Loucy (cell line): Measurements from ENCODE around the gene NPRL2.
A peak's percentile ranks its signal among the peaks of the same experiment; 100 is the strongest.

ENCODE experiments used
- H2AFZ ChIP-seq: fragments of 200-600 bp; sonication (generic); 2 replicates; pipeline ENCODE4 v1.6.0; 2016; ENCODE audit warnings: antibody characterized with exemption, mild to moderate bottlenecking, low read length, moderate library complexity
- H3F3A ChIP-seq: fragments of 200-600 bp; 2 replicates; pipeline ENCODE4 v1.6.0; 2016; ENCODE audit warnings: antibody characterized with exemption, low read depth, mild to moderate bottlenecking
- H3K27me3 ChIP-seq: fragments of 200-600 bp; sonication (generic); 2 replicates; pipeline ENCODE4 v1.6.1; 2014; ENCODE audit warnings: low read length, mild to moderate bottlenecking; ENCODE audit not compliant: insufficient read depth, poor library complexity, severe bottlenecking
- H3K36me3 ChIP-seq: fragments of 200-600 bp; sonication (generic); 2 replicates; pipeline ENCODE4 v1.6.1; 2016; ENCODE audit warnings: low read length; ENCODE audit not compliant: insufficient read depth
- H3K4me1 ChIP-seq: fragments of 200-600 bp; sonication (generic); 2 replicates; pipeline ENCODE4 v1.5.1; 2014; ENCODE audit warnings: low read length, mild to moderate bottlenecking; ENCODE audit not compliant: insufficient read depth, poor library complexity, severe bottlenecking
- H3K4me2 ChIP-seq: fragments of 200-600 bp; sonication (generic); 2 replicates; pipeline ENCODE4 v1.6.0; 2014; ENCODE audit warnings: antibody characterized with exemption, low read length, low read depth, mild to moderate bottlenecking; ENCODE audit not compliant: poor library complexity, severe bottlenecking
- H3K4me3 ChIP-seq: fragments of 200-600 bp; sonication (generic); 2 replicates; pipeline ENCODE4 v1.5.1; 2014; ENCODE audit warnings: low read length, mild to moderate bottlenecking, mixed read lengths; ENCODE audit not compliant: poor library complexity, severe bottlenecking
- H3K79me2 ChIP-seq: fragments of 200-600 bp; sonication (generic); 2 replicates; pipeline ENCODE4 v1.6.1; 2014; ENCODE audit warnings: low read length; ENCODE audit not compliant: insufficient read depth
- H3K9ac ChIP-seq: fragments of 200-600 bp; sonication (generic); 2 replicates; pipeline ENCODE4 v1.6.0; 2014; ENCODE audit warnings: mild to moderate bottlenecking, low read depth, low read length, moderate library complexity; ENCODE audit not compliant: poor library complexity, severe bottlenecking
- H3K9me2 ChIP-seq: fragments of 200-600 bp; sonication (generic); replicated peaks from 2 replicates; pipeline ENCODE4 v1.6.1; 2016; ENCODE audit warnings: low read depth, low read length, mixed read lengths
- H3K9me3 ChIP-seq: fragments of 200-600 bp; sonication (generic); 2 replicates; pipeline ENCODE4 v1.6.1; 2014; ENCODE audit warnings: mild to moderate bottlenecking, antibody characterized with exemption, low read length, low read depth; ENCODE audit not compliant: insufficient read depth
- H4K20me1 ChIP-seq: fragments of 200-600 bp; sonication (generic); 2 replicates; pipeline ENCODE4 v1.6.0; 2014; ENCODE audit warnings: antibody characterized with exemption, low read length, mild to moderate bottlenecking; ENCODE audit not compliant: insufficient read depth, poor library complexity, severe bottlenecking
- EZH2phosphoT487 ChIP-seq: fragments of 200-600 bp; IDR thresholded peaks from 2 replicates; pipeline ENCODE4 v1.6.1; 2018; ENCODE audit warnings: antibody characterized with exemption, mild to moderate bottlenecking, moderate library complexity, borderline replicate concordance
- TF ChIP-seq, protein P1 (sequence below): fragments of 200-600 bp; sonication (generic); conservative IDR thresholded peaks from 2 replicates; pipeline ENCODE4 v1.5.1; 2014; ENCODE audit warnings: mild to moderate bottlenecking, antibody characterized with exemption, low read length

Gene NPRL2

DNA sequence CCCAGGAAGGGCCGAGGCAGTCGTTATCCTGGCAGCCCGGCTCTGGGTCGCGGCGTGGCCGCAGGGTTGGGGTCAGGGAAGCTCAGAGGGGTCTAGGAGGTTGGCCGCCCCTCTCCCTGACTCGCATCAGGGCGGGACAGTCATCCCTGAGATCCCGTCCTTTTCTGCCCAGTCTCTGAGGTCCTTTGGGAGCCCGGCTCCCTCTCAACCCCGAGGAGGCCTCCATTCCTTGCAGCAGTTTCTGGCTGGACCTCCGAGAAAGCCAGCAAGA lies 28.5 kb downstream of the NPRL2 start:
- no peak overlapping the region for H3K9ac ChIP-seq
- H3K36me3 ChIP-seq = no peaks in the 10 kb centered on the region
- H3F3A ChIP-seq = no peaks in the 10 kb centered on the region
- no peaks in the 10 kb centered on the region for H3K27me3 ChIP-seq
- H4K20me1 ChIP-seq = peaks cover 16% of the 10 kb centered on the region
- peaks cover 38% of the 10 kb centered on the region for H3K79me2 ChIP-seq
- peak overlapping the region; percentile 78 for H3K4me3 ChIP-seq
- H3K4me1 ChIP-seq = peaks cover 38% of the 10 kb centered on the region
- peak overlapping the region; percentile 95 for H3K4me2 ChIP-seq
- no peaks in the 10 kb centered on the region for H3K9me3 ChIP-seq
- TF ChIP-seq, protein P1, sequence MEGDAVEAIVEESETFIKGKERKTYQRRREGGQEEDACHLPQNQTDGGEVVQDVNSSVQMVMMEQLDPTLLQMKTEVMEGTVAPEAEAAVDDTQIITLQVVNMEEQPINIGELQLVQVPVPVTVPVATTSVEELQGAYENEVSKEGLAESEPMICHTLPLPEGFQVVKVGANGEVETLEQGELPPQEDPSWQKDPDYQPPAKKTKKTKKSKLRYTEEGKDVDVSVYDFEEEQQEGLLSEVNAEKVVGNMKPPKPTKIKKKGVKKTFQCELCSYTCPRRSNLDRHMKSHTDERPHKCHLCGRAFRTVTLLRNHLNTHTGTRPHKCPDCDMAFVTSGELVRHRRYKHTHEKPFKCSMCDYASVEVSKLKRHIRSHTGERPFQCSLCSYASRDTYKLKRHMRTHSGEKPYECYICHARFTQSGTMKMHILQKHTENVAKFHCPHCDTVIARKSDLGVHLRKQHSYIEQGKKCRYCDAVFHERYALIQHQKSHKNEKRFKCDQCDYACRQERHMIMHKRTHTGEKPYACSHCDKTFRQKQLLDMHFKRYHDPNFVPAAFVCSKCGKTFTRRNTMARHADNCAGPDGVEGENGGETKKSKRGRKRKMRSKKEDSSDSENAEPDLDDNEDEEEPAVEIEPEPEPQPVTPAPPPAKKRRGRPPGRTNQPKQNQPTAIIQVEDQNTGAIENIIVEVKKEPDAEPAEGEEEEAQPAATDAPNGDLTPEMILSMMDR = no peak
- TF ChIP-seq EZH2phosphoT487 = no peak
- H2AFZ ChIP-seq = 0 out of 2 replicates have a peak overlapping the region, but pooled peaks have one; percentile 98
- no peaks in the 10 kb centered on the region for H3K9me2 ChIP-seq

DNA sequence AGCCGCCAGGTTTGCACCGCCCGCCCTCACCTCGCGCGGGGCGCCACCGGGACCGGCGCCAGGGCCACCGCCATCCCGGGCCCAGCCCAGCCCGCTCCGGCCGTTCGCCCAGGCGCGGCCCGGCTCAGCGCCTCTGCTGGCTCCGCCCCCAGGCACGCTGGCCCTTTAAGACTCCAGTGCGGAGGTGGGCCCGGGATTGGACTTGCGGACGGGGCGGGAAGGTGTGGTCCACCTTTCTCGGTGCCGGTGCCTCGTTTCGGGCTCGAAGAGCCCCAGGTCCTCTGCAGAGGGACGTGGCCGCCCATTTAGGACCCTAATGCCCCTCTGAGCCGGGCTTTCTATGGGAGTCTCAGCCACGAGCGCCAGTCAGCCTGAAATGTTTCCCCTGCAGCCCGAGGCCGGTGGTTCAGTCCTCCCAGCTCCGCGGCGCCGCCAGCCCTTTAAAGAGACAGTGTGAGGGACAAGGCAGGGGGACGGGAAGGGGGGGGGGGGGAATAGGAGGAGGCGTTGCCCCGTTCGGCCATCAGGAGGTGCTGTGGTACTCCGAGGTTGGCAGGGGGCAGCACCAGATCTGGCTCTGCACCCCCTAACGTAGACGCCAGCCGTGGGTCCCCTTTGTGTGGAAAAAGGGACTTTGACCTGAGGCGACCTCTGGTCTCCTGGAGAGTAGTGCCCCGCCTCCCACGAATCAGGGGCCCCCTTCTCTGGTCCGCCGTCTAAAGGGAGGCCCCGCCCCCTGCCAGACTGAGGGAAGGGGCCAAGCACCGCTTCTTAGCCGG lies 29.1 kb downstream of the NPRL2 start:
- no peaks in the 10 kb centered on the region for H3K27me3 ChIP-seq
- peaks cover 38% of the 10 kb centered on the region for H3K4me1 ChIP-seq
- peak overlapping the region; percentile 78 for H3K4me3 ChIP-seq
- peaks cover 15% of the 10 kb centered on the region for H4K20me1 ChIP-seq
- no peaks in the 10 kb centered on the region for H3K9me3 ChIP-seq
- H3K36me3 ChIP-seq = no peaks in the 10 kb centered on the region
- no peaks in the 10 kb centered on the region for H3F3A ChIP-seq
- peak overlapping the region; percentile 77 for H3K9ac ChIP-seq
- no peak for TF ChIP-seq EZH2phosphoT487
- TF ChIP-seq, protein P1 = peak; percentile 58
- peak overlapping the region; percentile 95 for H3K4me2 ChIP-seq
- peak overlapping the region; percentile 98 for H2AFZ ChIP-seq
- H3K79me2 ChIP-seq = peaks cover 33% of the 10 kb centered on the region
- H3K9me2 ChIP-seq = no peaks in the 10 kb centered on the region

DNA sequence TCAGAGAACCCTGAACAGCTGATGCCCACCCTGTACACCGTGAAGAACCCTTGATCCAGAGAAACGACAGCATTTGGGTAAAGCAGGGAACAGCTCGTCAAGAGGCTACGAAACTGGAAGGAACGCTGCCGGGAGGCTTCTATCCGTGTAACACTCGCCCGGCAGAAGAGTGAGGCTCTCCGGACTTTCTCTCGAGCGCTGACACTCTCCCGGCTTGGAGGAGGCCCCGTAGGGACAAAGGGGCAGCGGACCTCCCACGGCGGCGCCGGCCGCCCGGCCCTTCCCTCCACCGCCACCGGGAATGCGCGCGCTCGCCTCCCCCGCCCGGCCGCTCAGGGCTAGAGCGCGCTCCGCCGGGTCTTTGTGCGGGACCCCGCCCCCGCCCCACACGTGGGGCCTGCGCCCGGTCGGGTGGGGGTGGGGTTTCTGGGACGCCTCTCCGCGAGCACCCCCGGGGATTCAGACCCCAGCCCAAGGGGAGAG lies 29.7 kb downstream of the NPRL2 start:
- peak overlapping the region; percentile 95 for H3K4me2 ChIP-seq
- no peaks in the 10 kb centered on the region for H3K36me3 ChIP-seq
- no peak for TF ChIP-seq EZH2phosphoT487
- peak overlapping the region; percentile 98 for H2AFZ ChIP-seq
- H3K9ac ChIP-seq = peak overlapping the region; percentile 77
- no peaks in the 10 kb centered on the region for H3F3A ChIP-seq
- no peaks in the 10 kb centered on the region for H3K9me3 ChIP-seq
- peaks cover 15% of the 10 kb centered on the region for H4K20me1 ChIP-seq
- peak overlapping the region; percentile 78 for H3K4me3 ChIP-seq
- H3K4me1 ChIP-seq = peaks cover 39% of the 10 kb centered on the region
- H3K27me3 ChIP-seq = no peaks in the 10 kb centered on the region
- no peaks in the 10 kb centered on the region for H3K9me2 ChIP-seq
- H3K79me2 ChIP-seq = peaks cover 29% of the 10 kb centered on the region
